HepG2 (cell line): Measurements from ENCODE around the gene SMARCA5. TPM values are rescaled to one million over a fixed set of nuclear protein-coding genes. Genes with fewer than 3 reads are reported as not detected.

ENCODE experiments used
- ATAD3A ChIP-seq: sonication (generic); formaldehyde crosslinking; IDR thresholded peaks from 2 replicates; pipeline ENCODE4 v1.4.0; 2020; ENCODE audit warnings: missing genetic modification reagents
- CEBPG ChIP-seq: IDR thresholded peaks from 2 replicates; pipeline ENCODE4 v1.6.1; 2016
- HCFC1 ChIP-seq: fragments of 150-350 bp; IDR thresholded peaks from 2 replicates; pipeline ENCODE4 v1.6.1; 2014; ENCODE audit warnings: low read depth, low read length
- HNF4A ChIP-seq: sonication (generic); formaldehyde crosslinking; IDR thresholded peaks from 2 replicates; pipeline ENCODE4 v1.4.0; 2020; ENCODE audit warnings: missing genetic modification reagents
- HNRNPK ChIP-seq: fragments of 200-400 bp; formaldehyde crosslinking; IDR thresholded peaks from 2 replicates; pipeline ENCODE4 v1.6.1; 2018; ENCODE audit warnings: low read length, low read depth, moderate library complexity, mild to moderate bottlenecking; ENCODE audit not compliant: poor library complexity, severe bottlenecking
- MIER2 ChIP-seq: IDR thresholded peaks from 2 replicates; pipeline ENCODE4 v1.6.1; 2016; ENCODE audit warnings: missing biosample characterization, missing genetic modification reagents
- RAD51 ChIP-seq: fragments of 450-650 bp; IDR thresholded peaks from 2 replicates; pipeline ENCODE4 v1.6.1; 2016; ENCODE audit warnings: borderline replicate concordance
- SCMH1 ChIP-seq: sonication (generic); formaldehyde crosslinking; IDR thresholded peaks from 2 replicates; pipeline ENCODE4 v1.9.0; 2021; ENCODE audit warnings: missing genetic modification reagents, mild to moderate bottlenecking, borderline replicate concordance
- SMARCC2 ChIP-seq: fragments of 450-650 bp; IDR thresholded peaks from 2 replicates; pipeline ENCODE4 v1.6.1; 2017; ENCODE audit warnings: antibody characterized with exemption, mild to moderate bottlenecking
- ZNF430 ChIP-seq: sonication (generic); formaldehyde crosslinking; IDR thresholded peaks from 2 replicates; pipeline ENCODE4 v1.9.0; 2021; ENCODE audit warnings: mild to moderate bottlenecking, missing genetic modification reagents
- ZNF563 ChIP-seq: sonication (generic); formaldehyde crosslinking; IDR thresholded peaks from 2 replicates; pipeline ENCODE4 v1.8.0; 2022; ENCODE audit warnings: mild to moderate bottlenecking, moderate library complexity, missing genetic modification reagents
- polyA plus RNA-seq, 8 experiments: library from polyadenylated mRNA; depleted of rRNA in 3 of 8; stranded (reverse) in 7 of 8; unstranded in 1 of 8; fragments of >200 nt; fragmentation: Illumina TruSeq in 4 of 8; extraction: Trizol in 4 of 8; gene quantifications; 2 replicates each; pipeline versions ENCODE4 v1.2.1 to v1.2.3, GENCODE V29; 2011 to 2016; ENCODE audit warnings: low read depth in 4 of 8, missing spikeins in 1 of 8, mixed read lengths in 1 of 8; ENCODE audit not compliant: insufficient read depth in 1 of 8
- total RNA-seq, 5 experiments: library from RNA; depleted of rRNA; stranded (reverse); fragments of >200 nt; fragmentation: Illumina TruSeq; extraction: Trizol; gene quantifications; 2 replicates each; pipeline ENCODE4 v1.2.3, GENCODE V29; 2016; ENCODE audit warnings: low read depth in 1 of 5
- TF ChIP-seq, protein P1 (sequence below), 2 experiments: fragments of 450-650 bp in 1 of 2; sonication (generic) in 1 of 2; formaldehyde crosslinking in 1 of 2; IDR thresholded peaks; 2 replicates each; pipeline versions ENCODE4 v1.6.1 to v1.8.0; 2016 to 2022; ENCODE audit warnings: antibody characterized with exemption in 1 of 2, mild to moderate bottlenecking in 1 of 2, missing genetic modification reagents in 1 of 2
- TF ChIP-seq, protein P2 (sequence below): sonication (generic); formaldehyde crosslinking; IDR thresholded peaks from 2 replicates; pipeline ENCODE4 v1.8.0; 2022; ENCODE audit warnings: mild to moderate bottlenecking, missing genetic modification reagents
- TF ChIP-seq, protein P3 (sequence below): sonication (generic); formaldehyde crosslinking; IDR thresholded peaks from 2 replicates; pipeline ENCODE4 v1.4.0; 2020; ENCODE audit warnings: low read depth, mild to moderate bottlenecking, missing genetic modification reagents

The SMARCA5 gene
- total and polyA plus RNA-seq, 2 of the 13 experiments (the other 11 are each of a cell fraction or from before 2014, with no cell fraction given), result 7.0 to 37.5 TPM

DNA sequence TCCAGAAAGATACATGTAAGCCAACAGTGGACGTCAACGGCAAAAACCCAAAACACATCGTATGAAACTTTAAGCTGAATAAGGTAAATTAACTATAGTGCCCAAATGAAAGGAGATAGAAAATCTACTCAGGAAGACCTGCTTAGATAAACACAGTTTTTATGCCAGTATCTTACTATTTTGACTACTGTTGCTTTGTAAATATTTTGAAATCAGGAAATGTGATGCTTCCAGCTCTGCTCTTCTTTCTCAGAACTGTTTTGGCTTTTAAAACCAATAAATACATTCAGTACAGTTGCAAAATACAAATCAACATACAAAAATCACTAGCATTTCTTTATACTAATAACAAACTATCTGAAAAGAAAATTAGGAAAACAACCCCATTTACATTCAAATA lies 83.8 kb downstream of the SMARCA5 start (continued):
- TF ChIP-seq, protein P1, sequence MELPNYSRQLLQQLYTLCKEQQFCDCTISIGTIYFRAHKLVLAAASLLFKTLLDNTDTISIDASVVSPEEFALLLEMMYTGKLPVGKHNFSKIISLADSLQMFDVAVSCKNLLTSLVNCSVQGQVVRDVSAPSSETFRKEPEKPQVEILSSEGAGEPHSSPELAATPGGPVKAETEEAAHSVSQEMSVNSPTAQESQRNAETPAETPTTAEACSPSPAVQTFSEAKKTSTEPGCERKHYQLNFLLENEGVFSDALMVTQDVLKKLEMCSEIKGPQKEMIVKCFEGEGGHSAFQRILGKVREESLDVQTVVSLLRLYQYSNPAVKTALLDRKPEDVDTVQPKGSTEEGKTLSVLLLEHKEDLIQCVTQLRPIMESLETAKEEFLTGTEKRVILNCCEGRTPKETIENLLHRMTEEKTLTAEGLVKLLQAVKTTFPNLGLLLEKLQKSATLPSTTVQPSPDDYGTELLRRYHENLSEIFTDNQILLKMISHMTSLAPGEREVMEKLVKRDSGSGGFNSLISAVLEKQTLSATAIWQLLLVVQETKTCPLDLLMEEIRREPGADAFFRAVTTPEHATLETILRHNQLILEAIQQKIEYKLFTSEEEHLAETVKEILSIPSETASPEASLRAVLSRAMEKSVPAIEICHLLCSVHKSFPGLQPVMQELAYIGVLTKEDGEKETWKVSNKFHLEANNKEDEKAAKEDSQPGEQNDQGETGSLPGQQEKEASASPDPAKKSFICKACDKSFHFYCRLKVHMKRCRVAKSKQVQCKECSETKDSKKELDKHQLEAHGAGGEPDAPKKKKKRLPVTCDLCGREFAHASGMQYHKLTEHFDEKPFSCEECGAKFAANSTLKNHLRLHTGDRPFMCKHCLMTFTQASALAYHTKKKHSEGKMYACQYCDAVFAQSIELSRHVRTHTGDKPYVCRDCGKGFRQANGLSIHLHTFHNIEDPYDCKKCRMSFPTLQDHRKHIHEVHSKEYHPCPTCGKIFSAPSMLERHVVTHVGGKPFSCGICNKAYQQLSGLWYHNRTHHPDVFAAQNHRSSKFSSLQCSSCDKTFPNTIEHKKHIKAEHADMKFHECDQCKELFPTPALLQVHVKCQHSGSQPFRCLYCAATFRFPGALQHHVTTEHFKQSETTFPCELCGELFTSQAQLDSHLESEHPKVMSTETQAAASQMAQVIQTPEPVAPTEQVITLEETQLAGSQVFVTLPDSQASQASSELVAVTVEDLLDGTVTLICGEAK (IDR thresholded peaks at IDR 0.05), result no peak
- TF ChIP-seq, protein P1 (CRISPR knock-in tag; IDR thresholded peaks at IDR 0.05), result no peak
- TF ChIP-seq ZNF563 (CRISPR knock-in tag) (no peak), HNRNPK (no peak), ATAD3A (CRISPR knock-in tag) (no peak), ZNF430 (CRISPR knock-in tag) (no peak), MIER2 (no peak), RAD51 (no peak), HCFC1 (no peak), SCMH1 (CRISPR knock-in tag) (no peak), CEBPG (CRISPR knock-in tag) (no peak), HNF4A (no peak), SMARCC2 (no peak)
- TF ChIP-seq, protein P2, sequence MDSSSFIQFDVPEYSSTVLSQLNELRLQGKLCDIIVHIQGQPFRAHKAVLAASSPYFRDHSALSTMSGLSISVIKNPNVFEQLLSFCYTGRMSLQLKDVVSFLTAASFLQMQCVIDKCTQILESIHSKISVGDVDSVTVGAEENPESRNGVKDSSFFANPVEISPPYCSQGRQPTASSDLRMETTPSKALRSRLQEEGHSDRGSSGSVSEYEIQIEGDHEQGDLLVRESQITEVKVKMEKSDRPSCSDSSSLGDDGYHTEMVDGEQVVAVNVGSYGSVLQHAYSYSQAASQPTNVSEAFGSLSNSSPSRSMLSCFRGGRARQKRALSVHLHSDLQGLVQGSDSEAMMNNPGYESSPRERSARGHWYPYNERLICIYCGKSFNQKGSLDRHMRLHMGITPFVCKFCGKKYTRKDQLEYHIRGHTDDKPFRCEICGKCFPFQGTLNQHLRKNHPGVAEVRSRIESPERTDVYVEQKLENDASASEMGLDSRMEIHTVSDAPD, result no peak
- TF ChIP-seq, protein P3, sequence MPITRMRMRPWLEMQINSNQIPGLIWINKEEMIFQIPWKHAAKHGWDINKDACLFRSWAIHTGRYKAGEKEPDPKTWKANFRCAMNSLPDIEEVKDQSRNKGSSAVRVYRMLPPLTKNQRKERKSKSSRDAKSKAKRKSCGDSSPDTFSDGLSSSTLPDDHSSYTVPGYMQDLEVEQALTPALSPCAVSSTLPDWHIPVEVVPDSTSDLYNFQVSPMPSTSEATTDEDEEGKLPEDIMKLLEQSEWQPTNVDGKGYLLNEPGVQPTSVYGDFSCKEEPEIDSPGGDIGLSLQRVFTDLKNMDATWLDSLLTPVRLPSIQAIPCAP (CRISPR knock-in tag), result no peak
